NB4 (cell line): Measurements from ENCODE around the gene TRIM29.

Experiments
- CTCF ChIP-seq: IDR thresholded peaks from one replicate; pipeline ENCODE4 v1.5.1; 2012; ENCODE audit warnings: low read depth, low read length
- MAX ChIP-seq: IDR thresholded peaks from 2 replicates; pipeline ENCODE4 v1.6.1; 2011; ENCODE audit warnings: low read depth, low read length
- POLR2A ChIP-seq: IDR thresholded peaks from 2 replicates; pipeline ENCODE4 v1.6.1; 2011; ENCODE audit warnings: mild to moderate bottlenecking; ENCODE audit not compliant: insufficient read length; ENCODE audit errors: extremely low read depth

GRCh38 chr11:120061761-120062560 lies 76.0 kb downstream of the TRIM29 start:
- TF ChIP-seq CTCF (no peak), MAX (no peak), POLR2A (no peak)
